Vagina (tissue), 2 donors: ENCODE data around the gene ERCC4.

Experiments used
- POLR2A ChIP-seq, 2 donors: fragments of 450-650 bp; IDR thresholded peaks; one replicate each; pipeline ENCODE4 v1.6.1; 2017; ENCODE audit warnings: antibody characterized with exemption in 2 of 2, mild to moderate bottlenecking in 2 of 2, moderate library complexity in 2 of 2
- POLR2AphosphoS5 ChIP-seq, 2 donors: sonication (generic); formaldehyde crosslinking; IDR thresholded peaks; one replicate each; pipeline ENCODE4 v1.9.0; 2017; ENCODE audit warnings: antibody characterized with exemption in 2 of 2, mild to moderate bottlenecking in 2 of 2, low read depth in 1 of 2; ENCODE audit not compliant: insufficient read depth in 1 of 2

DNA sequence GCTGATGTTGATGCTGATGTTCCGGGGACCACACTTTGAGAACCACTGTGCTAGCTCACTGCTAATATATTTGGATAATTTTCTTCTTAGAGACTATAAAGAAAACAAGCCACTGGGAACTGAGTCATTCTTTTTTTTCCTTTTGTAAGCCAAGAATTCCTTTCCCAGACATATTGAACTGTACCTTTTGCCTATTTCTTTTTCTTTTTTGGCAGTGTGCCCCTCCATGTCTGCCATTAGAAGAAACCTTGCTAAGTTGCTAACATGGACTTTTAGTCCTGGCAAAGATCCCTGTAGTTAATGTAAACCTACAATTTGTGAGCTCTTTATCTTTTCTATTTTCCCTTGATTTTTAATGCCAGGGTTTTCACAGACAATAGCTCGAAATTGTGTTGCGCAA, 17.3 kb upstream of the ERCC4 start:
- no peak for TF ChIP-seq POLR2A (IDR thresholded peaks at IDR 0.05)
- no peak for TF ChIP-seq POLR2AphosphoS5 (IDR thresholded peaks at IDR 0.05; ENCODE audit: insufficient read depth in 1 of 2, low read depth in 1 of 2)
